Gastroesophageal sphincter (tissue), 3 donors: ENCODE results near the gene KCTD17.

Experiments used
- CTCF ChIP-seq, 4 experiments: fragments of 200-600 bp in 2 of 4; fragments of 450-650 bp in 2 of 4; sonication (generic) in 1 of 4; IDR thresholded peaks; one replicate each; pipeline ENCODE4 v1.5.1; 2017 to 2019; ENCODE audit warnings: antibody characterized with exemption in 4 of 4, mild to moderate bottlenecking in 2 of 4, moderate library complexity in 2 of 4
- EP300 ChIP-seq: sonication (generic); formaldehyde crosslinking; IDR thresholded peaks from one replicate; pipeline ENCODE4 v1.6.1; 2017; ENCODE audit warnings: antibody characterized with exemption, mild to moderate bottlenecking
- POLR2A ChIP-seq, 2 donors: fragments of 450-650 bp; IDR thresholded peaks; one replicate each; pipeline ENCODE4 v1.6.1; 2017; ENCODE audit warnings: antibody characterized with exemption in 2 of 2, mild to moderate bottlenecking in 2 of 2, moderate library complexity in 1 of 2
- POLR2AphosphoS5 ChIP-seq: sonication (generic); formaldehyde crosslinking; IDR thresholded peaks from one replicate; pipeline ENCODE4 v1.6.1; 2017; ENCODE audit warnings: antibody characterized with exemption

GRCh38 chr22:37068859-37069258 is 17.3 kb downstream of the KCTD17 start:
- TF ChIP-seq EP300: no peak
- TF ChIP-seq POLR2A (IDR thresholded peaks at IDR 0.05): no peak
- no peak for TF ChIP-seq CTCF (IDR thresholded peaks at IDR 0.05)
- no peak for TF ChIP-seq POLR2AphosphoS5
